ENCODE measurements around the gene ZMIZ1.
A peak's percentile ranks its signal among the peaks of the same experiment; 100 is the strongest.
"Not testable (repeated sequence)": the region's sequence is repeated elsewhere in the genome, so short reads cannot be mapped to it uniquely, and the experiment has no call there.

The ZMIZ1 gene

DNA sequence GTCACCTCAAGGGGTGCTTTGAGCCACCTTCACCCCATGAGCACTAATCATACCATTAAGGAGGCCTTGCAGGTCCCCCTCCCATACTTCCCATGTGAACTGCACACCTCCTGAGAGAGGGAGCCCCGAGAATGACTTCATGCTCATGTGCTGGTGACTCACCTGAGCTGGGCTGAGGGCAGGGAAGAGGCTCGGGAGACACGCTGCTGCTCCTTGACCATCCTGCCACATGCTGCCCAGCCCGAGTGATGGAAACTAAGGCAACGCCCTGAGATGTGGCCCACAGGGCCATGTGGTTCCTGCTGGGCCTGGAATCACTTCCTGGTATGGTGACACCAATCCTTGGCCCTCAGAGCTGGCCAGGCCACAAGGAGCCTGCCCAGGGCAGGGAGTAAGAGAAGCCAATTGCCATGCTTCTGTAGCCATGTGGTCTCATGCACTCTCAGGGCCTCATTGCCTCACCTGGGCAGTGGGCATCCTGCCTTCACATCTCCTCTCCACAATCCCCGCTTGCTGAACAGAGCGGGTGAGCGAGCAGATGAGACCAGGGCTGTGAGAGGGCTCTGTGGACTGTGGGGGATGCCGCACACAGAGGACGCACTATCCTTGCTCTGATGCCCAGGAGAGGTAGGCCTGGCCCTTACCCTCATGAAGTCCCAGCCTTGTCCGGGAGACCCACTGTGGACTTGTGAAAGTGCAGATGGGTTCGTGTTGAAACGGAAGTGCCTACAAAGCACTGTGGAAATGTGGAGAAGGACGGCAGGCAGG lies 260.2 kb downstream of the ZMIZ1 start:
- TF ChIP-seq, protein P1, sequence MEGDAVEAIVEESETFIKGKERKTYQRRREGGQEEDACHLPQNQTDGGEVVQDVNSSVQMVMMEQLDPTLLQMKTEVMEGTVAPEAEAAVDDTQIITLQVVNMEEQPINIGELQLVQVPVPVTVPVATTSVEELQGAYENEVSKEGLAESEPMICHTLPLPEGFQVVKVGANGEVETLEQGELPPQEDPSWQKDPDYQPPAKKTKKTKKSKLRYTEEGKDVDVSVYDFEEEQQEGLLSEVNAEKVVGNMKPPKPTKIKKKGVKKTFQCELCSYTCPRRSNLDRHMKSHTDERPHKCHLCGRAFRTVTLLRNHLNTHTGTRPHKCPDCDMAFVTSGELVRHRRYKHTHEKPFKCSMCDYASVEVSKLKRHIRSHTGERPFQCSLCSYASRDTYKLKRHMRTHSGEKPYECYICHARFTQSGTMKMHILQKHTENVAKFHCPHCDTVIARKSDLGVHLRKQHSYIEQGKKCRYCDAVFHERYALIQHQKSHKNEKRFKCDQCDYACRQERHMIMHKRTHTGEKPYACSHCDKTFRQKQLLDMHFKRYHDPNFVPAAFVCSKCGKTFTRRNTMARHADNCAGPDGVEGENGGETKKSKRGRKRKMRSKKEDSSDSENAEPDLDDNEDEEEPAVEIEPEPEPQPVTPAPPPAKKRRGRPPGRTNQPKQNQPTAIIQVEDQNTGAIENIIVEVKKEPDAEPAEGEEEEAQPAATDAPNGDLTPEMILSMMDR (IDR thresholded peaks at IDR 0.05; ENCODE audit: extremely low read depth, missing control alignments): no peak
- DNase-seq (ENCODE audit: low spot score): no peak

DNA sequence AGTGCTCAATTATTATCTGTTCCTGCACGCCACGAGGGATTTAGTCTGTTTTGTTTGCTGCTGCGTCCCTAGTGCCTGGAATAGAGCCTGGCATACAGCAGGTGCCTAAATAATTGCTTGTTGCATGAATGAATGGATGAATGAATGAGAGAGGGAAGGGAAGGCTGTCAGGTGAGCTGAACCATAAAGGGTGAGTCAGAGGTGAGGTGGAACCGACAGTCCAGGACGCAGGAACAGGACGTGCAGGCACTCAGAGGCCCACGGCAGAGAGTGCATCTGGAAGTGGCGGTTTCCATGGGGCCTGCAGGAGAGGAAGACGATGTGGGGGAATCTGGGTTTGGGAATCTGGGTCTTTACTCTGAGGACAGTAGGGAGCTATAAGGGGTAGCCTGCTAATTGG lies 260.8 kb downstream of the ZMIZ1 start:
- TF ChIP-seq, protein P1 (IDR thresholded peaks at IDR 0.05; ENCODE audit: extremely low read depth, missing control alignments): no peak
- no peak for DNase-seq (ENCODE audit: low spot score)

DNA sequence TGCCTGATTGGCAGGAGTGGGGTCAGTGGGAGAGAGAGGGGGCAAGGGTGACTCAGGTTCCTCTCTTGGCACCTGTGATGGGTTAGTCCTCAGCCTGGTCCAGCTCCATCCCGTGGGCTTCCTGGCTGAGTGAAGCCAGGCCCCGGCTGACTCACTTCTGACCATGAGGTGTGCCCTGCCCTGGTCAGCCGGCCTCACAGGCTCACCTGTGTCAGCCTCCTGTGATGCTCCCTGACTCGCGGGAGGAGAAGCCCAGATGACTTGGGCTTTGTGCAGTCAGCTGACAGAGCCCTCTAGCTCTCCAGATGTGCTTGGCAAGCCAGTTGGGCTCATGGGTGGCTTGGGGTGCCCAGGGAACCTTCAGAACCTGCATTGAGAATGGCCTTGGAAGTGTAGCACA lies 262.5 kb downstream of the ZMIZ1 start:
- TF ChIP-seq, protein P1 (IDR thresholded peaks at IDR 0.05; ENCODE audit: extremely low read depth, missing control alignments): no peak
- DNase-seq (ENCODE audit: low spot score): no peak

DNA sequence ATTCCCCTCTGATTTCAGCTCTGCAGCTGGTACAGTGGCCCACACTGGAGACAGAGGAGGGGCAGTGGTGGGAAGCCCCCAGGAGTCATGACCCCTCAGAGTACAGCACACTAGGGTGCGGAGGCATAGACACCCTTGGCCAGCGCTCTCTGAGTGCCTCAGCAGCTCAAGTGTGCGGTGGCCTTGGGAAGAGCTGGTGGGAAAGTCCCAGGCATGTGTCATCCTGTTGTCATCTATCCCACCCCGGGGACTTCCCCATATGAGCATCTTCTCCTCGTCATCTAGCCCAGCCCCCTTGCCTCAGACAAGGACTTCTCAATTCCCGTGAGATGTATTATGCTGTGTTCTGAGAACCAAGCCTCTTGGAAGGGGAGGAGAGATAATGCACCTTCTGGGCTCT lies 262.9 kb downstream of the ZMIZ1 start:
- DNase-seq (ENCODE audit: low spot score): peak; percentile 82
- TF ChIP-seq, protein P1 (IDR thresholded peaks at IDR 0.05; ENCODE audit: extremely low read depth, missing control alignments): no peak

DNA sequence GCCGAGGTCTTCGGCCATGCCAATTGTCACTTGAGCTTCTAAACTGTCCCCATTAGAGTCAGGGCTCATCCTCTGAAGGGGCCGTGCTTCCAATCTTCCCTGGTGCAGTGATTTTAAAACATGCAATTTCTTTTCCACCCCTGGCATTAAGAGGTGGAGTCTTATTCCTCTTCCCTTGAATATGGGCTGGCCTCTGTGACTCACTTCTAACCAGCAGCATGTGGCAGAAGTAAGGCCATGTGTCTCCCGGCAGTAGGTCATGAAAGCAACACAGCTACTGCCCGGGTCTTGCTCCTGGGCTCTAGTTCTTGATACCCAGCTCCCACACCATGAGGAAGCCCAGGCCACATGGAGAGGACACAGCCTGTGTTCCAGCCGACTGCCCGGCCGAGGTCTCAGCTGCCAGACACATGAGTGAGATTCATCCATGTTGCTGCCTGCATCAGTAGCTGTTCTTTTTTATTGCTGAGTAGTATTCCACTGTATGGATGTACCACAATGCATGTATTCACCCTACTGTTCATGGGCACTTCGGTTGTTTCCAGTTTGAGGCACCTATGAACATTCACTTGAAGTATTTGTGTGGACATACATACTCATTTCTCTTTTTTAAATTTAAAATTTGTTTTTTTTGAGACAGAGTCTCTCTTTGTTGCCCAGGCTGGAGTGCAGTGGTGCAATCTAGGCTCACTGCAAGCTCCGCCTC lies 264.0 kb downstream of the ZMIZ1 start:
- not testable (repeated sequence) for DNase-seq (ENCODE audit: low spot score)

DNA sequence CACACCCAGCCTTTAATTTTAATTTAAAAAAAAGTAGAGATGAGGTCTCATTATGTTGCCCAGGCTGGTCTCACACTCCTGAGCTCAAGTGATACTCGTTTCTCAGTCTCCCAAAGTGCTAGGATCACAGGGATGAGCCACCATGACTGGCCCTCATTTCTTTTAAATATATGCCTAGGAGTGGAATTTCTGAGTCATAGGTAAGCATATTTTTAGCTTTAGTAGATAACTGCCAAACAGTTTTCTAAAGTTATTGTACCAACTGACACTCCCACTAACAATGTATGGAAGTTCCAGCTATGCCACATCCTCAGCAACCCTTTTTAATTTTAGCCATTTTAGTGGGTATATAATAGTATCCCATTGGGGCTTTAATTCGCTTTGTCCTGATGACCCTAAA lies 264.7 kb downstream of the ZMIZ1 start:
- DNase-seq (ENCODE audit: low spot score): no peak
- TF ChIP-seq, protein P1 (IDR thresholded peaks at IDR 0.05; ENCODE audit: extremely low read depth, missing control alignments): no peak

DNA sequence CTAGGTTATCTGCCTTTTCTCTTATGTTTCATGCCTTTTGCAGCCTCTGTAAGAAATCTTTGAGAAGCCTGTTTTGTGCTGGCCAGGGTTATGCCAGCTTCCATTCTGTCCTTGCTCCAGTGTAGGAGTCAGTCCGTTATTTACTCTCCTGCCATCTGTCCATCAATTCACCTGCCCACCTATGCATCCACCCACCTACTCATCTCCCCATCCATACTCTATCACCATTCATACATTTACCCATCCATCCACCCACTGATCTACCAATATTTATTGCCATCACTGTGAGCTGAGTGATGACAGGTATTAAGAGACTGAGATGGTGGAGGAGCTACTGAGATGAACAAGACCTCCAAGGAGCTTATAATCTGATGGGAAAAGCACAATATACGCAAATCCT lies 265.8 kb downstream of the ZMIZ1 start:
- DNase-seq (ENCODE audit: low spot score): no peak
- TF ChIP-seq, protein P1 (IDR thresholded peaks at IDR 0.05; ENCODE audit: extremely low read depth, missing control alignments): no peak
